ENCODE results near the gene FIGN.

DNA sequence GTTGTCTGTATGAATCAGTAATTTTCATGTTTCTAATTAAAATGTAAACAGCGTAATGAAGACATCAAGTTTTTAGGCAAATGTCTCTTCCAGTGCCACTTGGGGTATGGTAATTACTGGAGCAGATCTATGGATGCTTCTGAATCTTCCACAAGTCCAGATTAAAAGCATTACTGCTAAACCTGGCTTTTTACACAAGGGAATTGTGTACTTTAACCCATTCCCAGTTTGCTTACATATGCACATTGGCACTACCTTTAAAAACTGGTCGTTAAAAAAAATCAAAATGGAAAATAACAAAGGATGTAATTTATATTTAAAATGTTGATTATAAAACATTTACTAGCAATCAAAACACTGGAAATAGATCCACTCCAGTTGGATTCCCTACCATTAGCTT is 19.7 kb downstream of the FIGN start:
- TF ChIP-seq, protein P1, sequence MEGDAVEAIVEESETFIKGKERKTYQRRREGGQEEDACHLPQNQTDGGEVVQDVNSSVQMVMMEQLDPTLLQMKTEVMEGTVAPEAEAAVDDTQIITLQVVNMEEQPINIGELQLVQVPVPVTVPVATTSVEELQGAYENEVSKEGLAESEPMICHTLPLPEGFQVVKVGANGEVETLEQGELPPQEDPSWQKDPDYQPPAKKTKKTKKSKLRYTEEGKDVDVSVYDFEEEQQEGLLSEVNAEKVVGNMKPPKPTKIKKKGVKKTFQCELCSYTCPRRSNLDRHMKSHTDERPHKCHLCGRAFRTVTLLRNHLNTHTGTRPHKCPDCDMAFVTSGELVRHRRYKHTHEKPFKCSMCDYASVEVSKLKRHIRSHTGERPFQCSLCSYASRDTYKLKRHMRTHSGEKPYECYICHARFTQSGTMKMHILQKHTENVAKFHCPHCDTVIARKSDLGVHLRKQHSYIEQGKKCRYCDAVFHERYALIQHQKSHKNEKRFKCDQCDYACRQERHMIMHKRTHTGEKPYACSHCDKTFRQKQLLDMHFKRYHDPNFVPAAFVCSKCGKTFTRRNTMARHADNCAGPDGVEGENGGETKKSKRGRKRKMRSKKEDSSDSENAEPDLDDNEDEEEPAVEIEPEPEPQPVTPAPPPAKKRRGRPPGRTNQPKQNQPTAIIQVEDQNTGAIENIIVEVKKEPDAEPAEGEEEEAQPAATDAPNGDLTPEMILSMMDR (IDR thresholded peaks at IDR 0.05; ENCODE audit: low read length) = no peak
- TF ChIP-seq EZH2 (IDR thresholded peaks at IDR 0.05; ENCODE audit: borderline replicate concordance, low read length) = no peak
